Astrocyte (in vitro differentiated cells and primary cell): ENCODE measurements around the gene F2R. TPM values are rescaled to one million over a fixed set of nuclear protein-coding genes. Genes with fewer than 3 reads are reported as not detected.

Experiments used
- DNase-seq: peaks from one replicate; pipeline ENCODE4 v3.0.0-alpha.2; 2010; ENCODE audit warnings: low read depth
- FAIRE-seq: peaks from 2 replicates; lab custom pipeline; 2011; peaks lifted over from hg19 to GRCh38; lab: Jason Lieb, UNC
- H2AFZ ChIP-seq: 2 replicates; pipeline ENCODE4 v1.6.0; 2012; ENCODE audit warnings: low read depth, low read length, inconsistent platforms
- H3K27ac ChIP-seq: 2 replicates; pipeline ENCODE4 v1.5.1; 2011; ENCODE audit warnings: low read depth, low read length, inconsistent platforms
- H3K27me3 ChIP-seq: 2 replicates; pipeline ENCODE4 v1.6.0; 2011; ENCODE audit warnings: low read length, inconsistent platforms; ENCODE audit not compliant: insufficient read depth
- H3K36me3 ChIP-seq: 2 replicates; pipeline ENCODE4 v1.5.1; 2011; ENCODE audit warnings: low read length, inconsistent platforms; ENCODE audit not compliant: insufficient read depth
- H3K4me1 ChIP-seq: 2 replicates; pipeline ENCODE4 v1.5.1; 2011; ENCODE audit warnings: low read length, inconsistent platforms; ENCODE audit not compliant: insufficient read depth
- H3K4me2 ChIP-seq: 2 replicates; pipeline ENCODE4 v1.6.0; 2012; ENCODE audit warnings: low read length, inconsistent platforms
- H3K4me3 ChIP-seq: 2 replicates; pipeline ENCODE4 v1.5.1; 2011; ENCODE audit warnings: low read depth, mild to moderate bottlenecking, low read length, inconsistent platforms; ENCODE audit not compliant: insufficient read depth
- H3K79me2 ChIP-seq: 2 replicates; pipeline ENCODE4 v1.6.0; 2012; ENCODE audit warnings: mild to moderate bottlenecking, low read length, inconsistent platforms; ENCODE audit not compliant: insufficient read depth
- H3K9ac ChIP-seq: 2 replicates; pipeline ENCODE4 v1.6.0; 2012; ENCODE audit warnings: mild to moderate bottlenecking, low read length, inconsistent platforms
- H3K9me3 ChIP-seq: 2 replicates; pipeline ENCODE4 v1.5.1; 2012; ENCODE audit warnings: low read depth, mild to moderate bottlenecking, low read length, inconsistent platforms; ENCODE audit not compliant: insufficient read depth
- H4K20me1 ChIP-seq: 2 replicates; pipeline ENCODE4 v1.6.0; 2012; ENCODE audit warnings: low read length, inconsistent platforms; ENCODE audit not compliant: insufficient read depth
- H3K27ac Mint-ChIP-seq: one replicate; pipeline ENCODE4 v1.8.0; 2021; ENCODE audit warnings: mild to moderate bottlenecking, mixed read lengths; ENCODE audit not compliant: unreplicated experiment
- H3K27me3 Mint-ChIP-seq: one replicate; pipeline ENCODE4 v1.8.0; 2021; ENCODE audit warnings: low read depth, mixed read lengths; ENCODE audit not compliant: unreplicated experiment
- H3K36me3 Mint-ChIP-seq: one replicate; pipeline ENCODE4 v1.8.0; 2021; ENCODE audit warnings: low read depth, mixed read lengths; ENCODE audit not compliant: unreplicated experiment
- H3K4me1 Mint-ChIP-seq: one replicate; pipeline ENCODE4 v1.8.0; 2021; ENCODE audit warnings: low read depth, mixed read lengths; ENCODE audit not compliant: unreplicated experiment
- H3K4me3 Mint-ChIP-seq: one replicate; pipeline ENCODE4 v1.8.0; 2021; ENCODE audit warnings: mild to moderate bottlenecking, moderate library complexity, mixed read lengths; ENCODE audit not compliant: unreplicated experiment
- H3K9me3 Mint-ChIP-seq: one replicate; pipeline ENCODE4 v1.8.0; 2021; ENCODE audit warnings: mild to moderate bottlenecking, mixed read lengths; ENCODE audit not compliant: unreplicated experiment
- CTCF ChIP-seq: IDR thresholded peaks from 2 replicates; pipeline ENCODE4 v1.5.1; 2011; ENCODE audit warnings: low read depth, mild to moderate bottlenecking, inconsistent platforms, low read length, moderate library complexity; ENCODE audit not compliant: insufficient read depth
- EZH2 ChIP-seq: IDR thresholded peaks from 2 replicates; pipeline ENCODE4 v1.6.1; 2012; ENCODE audit warnings: mild to moderate bottlenecking, low read length, inconsistent platforms; ENCODE audit not compliant: insufficient read depth
- total RNA-seq: library from RNA; stranded (reverse); gene quantifications from 2 replicates; pipeline ENCODE4 v1.2.1, GENCODE V29; 2021

F2R gene
- total RNA-seq, 1 donor from 2014 or later = 285 TPM

- H3K4me1 ChIP-seq = no peaks in the 10 kb centered on the region
- Mint-ChIP-seq H3K9me3 (no peaks in the 10 kb centered on the region), H3K4me3 (no peak overlapping the region), H3K4me1 (peaks cover 8% of the 10 kb centered on the region), H3K36me3 (no peaks in the 10 kb centered on the region), H3K27ac (no peak overlapping the region), H3K27me3 (no peaks in the 10 kb centered on the region)
- TF ChIP-seq EZH2 (no peak), CTCF (no peak)
- H4K20me1 ChIP-seq = no peaks in the 10 kb centered on the region
- H3K36me3 ChIP-seq = no peaks in the 10 kb centered on the region
- no peaks in the 10 kb centered on the region for H3K79me2 ChIP-seq
- no peak overlapping the region for H2AFZ ChIP-seq
- no peak overlapping the region for H3K27ac ChIP-seq
- no peak for FAIRE-seq
- H3K27me3 ChIP-seq = no peaks in the 10 kb centered on the region
- no peaks in the 10 kb centered on the region for H3K9me3 ChIP-seq
- H3K4me2 ChIP-seq = no peak overlapping the region
- H3K4me3 ChIP-seq = no peak overlapping the region
- H3K9ac ChIP-seq = no peak overlapping the region
- DNase-seq = no peak
These were observed 41.4 kb upstream of the F2R start for GRCh38 chr5:76674330-76675066.

GRCh38 chr5:76675364-76675763, 40.6 kb upstream of the F2R start:
- no peaks in the 10 kb centered on the region for H3K27me3 ChIP-seq
- no peak overlapping the region for H3K4me3 Mint-ChIP-seq

More at GRCh38 chr5:76675364-76675763, 40.6 kb upstream of the F2R start:
- H2AFZ ChIP-seq = no peak overlapping the region
- no peak for DNase-seq
- H3K9me3 Mint-ChIP-seq = no peaks in the 10 kb centered on the region
- no peaks in the 10 kb centered on the region for H4K20me1 ChIP-seq
- no peak overlapping the region for H3K27ac ChIP-seq
- TF ChIP-seq CTCF = no peak
- TF ChIP-seq EZH2 = no peak
- H3K79me2 ChIP-seq = no peaks in the 10 kb centered on the region
- no peaks in the 10 kb centered on the region for H3K9me3 ChIP-seq
- H3K36me3 ChIP-seq = no peaks in the 10 kb centered on the region
- no peak overlapping the region for H3K27ac Mint-ChIP-seq
- peaks cover 2% of the 10 kb centered on the region for H3K36me3 Mint-ChIP-seq
- H3K4me1 ChIP-seq = no peaks in the 10 kb centered on the region
- no peaks in the 10 kb centered on the region for H3K27me3 Mint-ChIP-seq
- H3K4me1 Mint-ChIP-seq = peaks cover 11% of the 10 kb centered on the region
- no peak overlapping the region for H3K4me2 ChIP-seq
- no peak overlapping the region for H3K9ac ChIP-seq
- H3K4me3 ChIP-seq = no peak overlapping the region
- no peak for FAIRE-seq
